Measurements from ENCODE around the gene MYH6. TPM values are rescaled to one million over a fixed set of nuclear protein-coding genes. Genes with fewer than 3 reads are reported as not detected.
"Not testable (repeated sequence)": the region's sequence is repeated elsewhere in the genome, so short reads cannot be mapped to it uniquely, and the experiment has no call there.

MYH6 gene
- total RNA-seq, 4 donors from 2014 or later, result 0.07 TPM; not detected in 3

- DNase-seq, result no peak
- H3K36me3 ChIP-seq, result no peaks in the 10 kb centered on the region
- no peaks in the 10 kb centered on the region for H3K27me3 ChIP-seq
- no peaks in the 10 kb centered on the region for H3K9me3 ChIP-seq
- H3K27ac ChIP-seq, result no peak overlapping the region
- H3K4me3 ChIP-seq, result no peak overlapping the region
- no peaks in the 10 kb centered on the region for H3K4me1 ChIP-seq
- TF ChIP-seq CTCF (IDR thresholded peaks at IDR 0.05), result no peak
- TF ChIP-seq POLR2A (IDR thresholded peaks at IDR 0.05), result no peak
- intact Hi-C loops (cut with DNase I; ENCODE audit: low total_unique reads), result no loop called here
Observed at GRCh38 chr14:23389396-23389795, 18.7 kb downstream of the MYH6 start.

- H3K4me3 ChIP-seq, result no peak overlapping the region
- no peak for DNase-seq
- TF ChIP-seq POLR2A (IDR thresholded peaks at IDR 0.05) (no peak), CTCF (IDR thresholded peaks at IDR 0.05) (no peak)
- no peaks in the 10 kb centered on the region for H3K9me3 ChIP-seq
- intact Hi-C loops (cut with DNase I; ENCODE audit: low total_unique reads), result no loop called here
- H3K36me3 ChIP-seq, result no peaks in the 10 kb centered on the region
- no peaks in the 10 kb centered on the region for H3K4me1 ChIP-seq
- no peaks in the 10 kb centered on the region for H3K27me3 ChIP-seq
- H3K27ac ChIP-seq, result no peak overlapping the region
Observed at GRCh38 chr14:23388996-23389395, 19.1 kb downstream of the MYH6 start.

- Histone ChIP-seq H3K36me3 (no peaks in the 10 kb centered on the region), H3K27ac (no peak overlapping the region), H3K9me3 (no peaks in the 10 kb centered on the region), H3K27me3 (no peaks in the 10 kb centered on the region), H3K4me3 (no peak overlapping the region), H3K4me1 (no peaks in the 10 kb centered on the region)
- TF ChIP-seq POLR2A (IDR thresholded peaks at IDR 0.05) (no peak), CTCF (IDR thresholded peaks at IDR 0.05) (no peak)
- intact Hi-C loops (cut with DNase I; ENCODE audit: low total_unique reads), result no loop called here
- DNase-seq, result no peak
Observed at GRCh38 chr14:23387916-23388882, 19.9 kb downstream of the MYH6 start.

GRCh38 chr14:23386999-23387398, 21.1 kb downstream of the MYH6 start:
- intact Hi-C loops (cut with DNase I; ENCODE audit: low total_unique reads), result no loop called here
- TF ChIP-seq POLR2A (IDR thresholded peaks at IDR 0.05), result no peak
- TF ChIP-seq CTCF (IDR thresholded peaks at IDR 0.05), result no peak

GRCh38 chr14:23386266-23386657, 21.8 kb downstream of the MYH6 start:
- H3K27me3 ChIP-seq; DNase-seq; H3K4me3 ChIP-seq; intact Hi-C loops (cut with DNase I; ENCODE audit: low total_unique reads); H3K36me3 ChIP-seq; H3K27ac ChIP-seq; H3K9me3 ChIP-seq; H3K4me1 ChIP-seq: not testable (repeated sequence)

More at GRCh38 chr14:23386999-23387398, 21.1 kb downstream of the MYH6 start:
- no peak for DNase-seq
- no peaks in the 10 kb centered on the region for H3K36me3 ChIP-seq
- no peak overlapping the region for H3K4me3 ChIP-seq
- H3K4me1 ChIP-seq, result no peaks in the 10 kb centered on the region
- no peaks in the 10 kb centered on the region for H3K9me3 ChIP-seq
- no peaks in the 10 kb centered on the region for H3K27me3 ChIP-seq
- no peak overlapping the region for H3K27ac ChIP-seq
